HPDE6-E6E7 (cell line): ENCODE measurements around the gene SMAD3.

Experiments used
- DNase-seq: peaks from one replicate; pipeline ENCODE4 v3.0.0; 2011; ENCODE audit warnings: missing footprints; ENCODE audit errors: extremely low spot score

Gene SMAD3

DNA sequence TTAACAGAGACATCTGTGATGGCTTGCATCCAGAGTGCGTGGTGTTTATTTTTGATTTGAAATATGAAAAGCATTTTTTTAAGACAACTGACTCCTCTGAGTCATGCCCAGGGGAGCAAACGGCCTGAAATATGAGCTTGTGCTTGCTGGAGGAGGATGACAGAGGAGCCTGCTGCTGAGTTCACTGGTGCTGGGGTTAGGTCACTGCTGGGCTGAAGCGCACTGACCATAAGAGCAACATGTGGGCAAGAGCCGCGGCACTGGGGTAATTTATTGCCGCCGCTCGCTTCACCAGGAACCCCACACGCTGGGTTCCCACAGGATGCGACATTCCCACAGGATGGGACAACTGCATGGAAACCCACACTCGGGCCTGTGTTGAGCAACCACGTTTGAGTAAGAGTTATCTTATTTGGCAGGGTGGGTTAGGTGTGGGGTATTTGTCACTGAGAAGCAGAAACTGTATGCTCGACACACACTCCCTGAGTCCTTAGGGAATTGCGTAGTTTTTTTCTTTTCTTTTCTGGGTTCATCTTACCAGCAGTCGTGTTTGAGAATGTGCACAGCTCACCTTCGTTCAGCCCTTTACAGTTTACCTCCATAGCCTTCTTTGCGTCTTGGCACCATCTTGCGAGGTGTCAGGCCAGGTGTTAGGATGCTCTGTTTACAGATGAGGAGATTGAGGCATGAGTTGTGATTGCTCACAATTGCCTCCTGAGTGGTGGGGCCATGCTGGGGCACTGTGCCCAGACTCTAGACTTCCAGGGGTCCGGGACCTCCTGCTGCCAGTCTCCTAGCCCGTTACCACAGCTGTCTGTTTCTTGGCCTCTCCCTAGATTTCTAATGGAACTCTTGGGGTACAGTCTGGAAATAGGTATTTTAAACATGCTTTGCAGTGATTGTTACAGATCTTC is 60.4 kb downstream of the SMAD3 start:
- peak; percentile 93 for DNase-seq

DNA sequence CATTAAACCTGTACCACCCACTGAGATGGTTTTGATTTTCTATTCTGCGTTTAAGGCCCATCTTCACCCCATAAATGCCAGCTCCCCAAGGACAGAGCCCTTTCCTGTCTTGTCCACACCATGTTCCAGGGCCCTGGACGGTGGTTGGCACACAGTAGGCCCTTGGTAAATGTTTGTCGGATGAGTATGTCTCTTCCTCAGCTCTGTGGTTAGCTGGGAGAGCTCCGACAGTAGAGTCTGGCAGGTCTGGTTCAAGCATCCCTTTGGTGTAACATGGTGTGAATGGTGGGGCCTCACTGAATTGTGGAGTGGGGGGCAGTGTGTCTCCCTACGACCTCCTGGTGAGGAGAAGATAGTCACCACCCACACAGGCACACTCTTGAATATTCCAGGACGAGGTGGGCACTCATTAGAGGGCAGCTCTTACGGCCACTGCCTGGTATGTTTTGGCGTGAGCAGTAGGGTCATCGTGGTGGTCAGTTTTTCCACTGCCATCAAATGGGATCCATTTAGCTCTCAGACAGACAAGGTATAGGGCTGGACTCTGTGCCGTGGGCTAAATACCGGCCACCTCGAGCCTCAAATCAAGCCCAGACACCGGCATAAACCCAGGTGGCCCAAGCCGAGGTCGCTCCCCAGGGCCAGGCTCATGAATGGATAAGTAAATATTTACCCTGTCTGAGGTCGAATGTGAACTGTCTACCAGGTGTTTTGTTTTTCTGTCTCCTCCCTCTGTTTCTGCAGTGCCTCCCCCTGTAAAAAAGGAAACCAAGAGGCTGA is 61.3 kb downstream of the SMAD3 start:
- no peak for DNase-seq

DNA sequence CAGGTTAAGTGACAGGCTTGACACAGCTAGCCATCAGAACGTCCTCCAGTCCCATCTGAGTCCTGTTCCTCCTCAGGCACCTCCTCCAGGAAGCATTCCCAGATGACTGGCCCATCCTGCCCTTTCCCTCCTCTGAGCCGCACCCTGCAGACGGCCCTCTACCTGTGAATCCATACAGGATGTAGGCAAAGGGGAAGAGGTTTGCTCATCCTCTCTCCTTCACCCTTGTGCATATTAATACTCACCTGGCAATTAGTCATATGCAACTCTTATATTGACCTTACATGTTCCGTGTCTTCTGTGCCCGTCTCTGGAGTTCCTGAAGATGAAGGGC is 61.9 kb downstream of the SMAD3 start:
- DNase-seq = peak; percentile 84

DNA sequence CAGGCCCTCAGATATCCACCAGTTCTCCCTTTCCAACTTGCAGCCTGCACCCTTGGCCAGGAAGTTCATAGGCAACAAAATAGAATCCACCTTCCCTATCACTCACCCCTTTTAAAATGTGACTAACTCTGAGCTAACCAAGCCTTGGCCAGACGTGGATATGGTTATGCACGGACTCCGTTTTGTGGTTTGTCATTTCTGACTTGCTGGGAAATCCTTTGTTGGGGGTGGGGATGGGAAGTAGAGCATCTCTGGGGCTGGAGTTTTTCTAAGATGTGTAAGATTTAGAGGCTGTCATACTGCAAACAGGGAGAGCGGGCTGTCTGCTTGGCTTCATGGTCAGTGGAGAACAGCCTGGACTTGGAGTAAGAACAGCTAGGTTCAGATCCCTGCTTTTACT is 62.6 kb downstream of the SMAD3 start:
- DNase-seq = no peak

GRCh38 chr15:67130166-67130565 is 64.8 kb downstream of the SMAD3 start:
- DNase-seq = no peak

GRCh38 chr15:67130673-67131601 is 65.5 kb downstream of the SMAD3 start:
- no peak for DNase-seq

DNA sequence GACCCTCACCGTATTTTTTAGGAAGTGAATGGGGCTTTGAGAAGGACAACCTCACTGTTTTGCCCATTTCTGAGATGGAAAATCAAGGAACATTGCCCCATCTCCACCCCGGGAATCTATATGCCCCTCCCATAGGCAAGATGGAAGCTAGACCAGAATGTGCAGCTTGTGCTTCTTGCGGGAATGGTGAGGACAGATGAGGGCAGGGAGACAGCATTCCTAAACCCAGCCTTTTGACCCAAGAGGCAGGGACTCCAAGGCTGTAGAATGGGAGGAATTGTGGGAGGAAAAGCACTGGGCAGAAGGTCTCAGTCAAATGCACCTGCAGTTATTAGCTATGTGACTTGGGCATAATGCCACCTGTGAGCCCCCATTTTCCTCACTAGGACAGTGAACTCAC is 66.9 kb downstream of the SMAD3 start:
- DNase-seq = no peak

DNA sequence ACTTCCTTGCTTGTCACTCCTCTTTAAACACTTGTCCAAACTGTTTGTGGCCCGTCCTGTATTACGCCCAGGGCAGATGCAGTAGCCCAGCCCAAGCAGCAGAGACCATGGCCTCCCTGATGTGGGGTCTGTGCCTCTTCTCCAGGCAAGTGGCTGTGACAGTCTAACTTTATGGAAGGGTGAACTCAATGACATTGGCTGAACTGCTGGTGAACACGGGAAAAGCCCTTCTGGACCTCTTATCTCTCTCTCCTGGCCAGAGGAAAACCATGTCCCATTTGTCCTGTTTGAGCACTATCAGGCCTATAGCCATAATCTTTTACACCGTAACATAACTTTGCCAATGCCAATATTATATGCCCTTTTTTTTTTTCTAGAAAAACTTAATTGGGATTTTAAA is 67.6 kb downstream of the SMAD3 start:
- no peak for DNase-seq

- DNase-seq = no peak
Observed at GRCh38 chr15:67133738-67134066, 68.3 kb downstream of the SMAD3 start.

DNA sequence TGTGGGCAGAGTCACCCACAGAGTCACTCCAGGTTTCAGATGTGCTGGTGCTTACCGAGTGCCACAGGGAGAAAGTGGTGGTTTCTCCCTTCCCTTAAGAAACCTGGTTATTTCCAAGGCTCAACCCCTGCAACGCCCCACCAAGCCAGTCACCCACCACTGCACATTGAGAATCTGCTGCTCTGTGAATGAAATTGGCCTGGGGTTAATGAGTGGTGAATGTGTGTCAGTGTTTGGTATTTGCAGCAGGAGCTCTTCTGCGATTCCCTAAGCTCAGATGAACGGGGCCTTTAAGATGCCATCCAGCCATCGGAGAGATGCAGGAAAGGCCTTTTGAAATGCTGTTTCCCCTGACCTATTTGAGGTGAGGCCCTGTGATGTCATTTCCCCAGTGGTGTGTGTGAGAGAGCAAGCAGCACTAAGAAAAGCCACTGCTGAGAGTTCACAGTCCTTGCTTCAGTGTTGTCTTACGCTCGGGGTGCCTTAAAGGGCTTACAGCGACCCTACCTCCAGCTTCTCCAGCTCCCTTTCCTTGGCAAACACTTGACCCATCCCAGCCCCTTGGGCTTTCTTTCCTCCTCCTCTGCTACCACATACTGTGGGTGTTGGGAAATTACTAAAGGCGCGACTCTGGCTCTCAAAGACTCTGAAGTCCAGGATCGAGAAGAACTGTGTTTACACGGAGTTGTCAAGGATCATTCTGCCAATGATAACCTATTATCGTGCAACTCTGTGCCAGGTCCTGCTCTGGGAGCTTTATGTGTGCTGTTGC is 68.9 kb downstream of the SMAD3 start:
- no peak for DNase-seq

GRCh38 chr15:67134871-67135492 is 69.6 kb downstream of the SMAD3 start:
- DNase-seq = no peak

GRCh38 chr15:67135494-67135893 is 70.1 kb downstream of the SMAD3 start:
- DNase-seq = no peak

DNA sequence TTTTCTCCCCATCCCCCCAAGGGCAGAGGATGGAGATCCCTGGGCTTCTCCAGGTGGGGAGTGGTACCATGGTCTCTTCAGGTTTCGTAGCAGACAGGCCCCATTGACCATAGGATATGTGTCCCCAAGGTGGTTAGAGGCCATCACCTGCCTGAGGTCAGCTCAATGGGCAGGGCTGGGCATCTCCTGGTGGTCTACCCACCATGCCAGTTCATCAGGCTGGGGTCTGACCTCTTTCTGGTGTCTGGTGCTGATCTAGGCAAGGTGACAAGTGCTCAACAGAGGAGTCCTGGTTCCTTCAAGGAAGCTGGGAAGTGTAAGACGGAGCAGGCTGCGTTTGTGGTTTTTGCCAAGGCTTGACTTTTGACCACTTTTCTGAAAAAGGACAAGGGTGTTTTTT is 71.4 kb downstream of the SMAD3 start:
- DNase-seq = no peak

GRCh38 chr15:67137319-67137718 is 71.9 kb downstream of the SMAD3 start:
- DNase-seq = no peak

GRCh38 chr15:67137951-67138848 is 72.8 kb downstream of the SMAD3 start:
- DNase-seq = no peak

GRCh38 chr15:67138891-67139855 is 73.8 kb downstream of the SMAD3 start:
- no peak for DNase-seq

- DNase-seq = no peak
Observed at GRCh38 chr15:67140078-67140833, 74.9 kb downstream of the SMAD3 start.
